ENCODE measurements around the gene SLC35E1.

DNA sequence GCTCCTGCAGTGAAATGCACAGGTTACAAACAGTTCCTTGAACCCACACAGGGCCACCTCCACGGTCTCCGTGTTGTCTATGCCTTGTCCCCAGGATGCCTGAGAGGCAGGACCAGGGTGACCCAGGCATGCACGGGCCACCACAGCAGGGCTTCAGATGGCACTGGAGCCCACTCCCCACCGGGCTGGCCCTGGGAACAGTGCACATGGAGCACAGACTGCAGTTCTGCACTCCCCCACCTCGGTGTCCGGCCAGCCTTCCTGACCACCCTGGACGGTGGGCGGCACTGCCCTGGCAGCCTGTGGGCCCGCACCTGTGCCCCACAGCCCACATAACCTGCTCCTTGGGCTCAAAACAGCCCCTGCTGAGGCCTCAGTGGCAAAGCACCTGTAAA lies 14.3 kb upstream of the SLC35E1 start:
- TF ChIP-seq EZH2 (IDR thresholded peaks at IDR 0.05) = no peak
- TF ChIP-seq, protein P1, sequence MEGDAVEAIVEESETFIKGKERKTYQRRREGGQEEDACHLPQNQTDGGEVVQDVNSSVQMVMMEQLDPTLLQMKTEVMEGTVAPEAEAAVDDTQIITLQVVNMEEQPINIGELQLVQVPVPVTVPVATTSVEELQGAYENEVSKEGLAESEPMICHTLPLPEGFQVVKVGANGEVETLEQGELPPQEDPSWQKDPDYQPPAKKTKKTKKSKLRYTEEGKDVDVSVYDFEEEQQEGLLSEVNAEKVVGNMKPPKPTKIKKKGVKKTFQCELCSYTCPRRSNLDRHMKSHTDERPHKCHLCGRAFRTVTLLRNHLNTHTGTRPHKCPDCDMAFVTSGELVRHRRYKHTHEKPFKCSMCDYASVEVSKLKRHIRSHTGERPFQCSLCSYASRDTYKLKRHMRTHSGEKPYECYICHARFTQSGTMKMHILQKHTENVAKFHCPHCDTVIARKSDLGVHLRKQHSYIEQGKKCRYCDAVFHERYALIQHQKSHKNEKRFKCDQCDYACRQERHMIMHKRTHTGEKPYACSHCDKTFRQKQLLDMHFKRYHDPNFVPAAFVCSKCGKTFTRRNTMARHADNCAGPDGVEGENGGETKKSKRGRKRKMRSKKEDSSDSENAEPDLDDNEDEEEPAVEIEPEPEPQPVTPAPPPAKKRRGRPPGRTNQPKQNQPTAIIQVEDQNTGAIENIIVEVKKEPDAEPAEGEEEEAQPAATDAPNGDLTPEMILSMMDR (IDR thresholded peaks at IDR 0.05 in 2 of 3, conservative IDR thresholded peaks at IDR 0.05 in 1 of 3; ENCODE audit: borderline replicate concordance in 1 of 3, insufficient read depth in 1 of 3, low read depth in 2 of 3, low read length in 2 of 3) = no peak
- no peak for TF ChIP-seq TCF7L2 (IDR thresholded peaks at IDR 0.05; ENCODE audit: borderline replicate concordance, extremely low read depth, insufficient read depth, insufficient read length)
- TF ChIP-seq, protein P2, sequence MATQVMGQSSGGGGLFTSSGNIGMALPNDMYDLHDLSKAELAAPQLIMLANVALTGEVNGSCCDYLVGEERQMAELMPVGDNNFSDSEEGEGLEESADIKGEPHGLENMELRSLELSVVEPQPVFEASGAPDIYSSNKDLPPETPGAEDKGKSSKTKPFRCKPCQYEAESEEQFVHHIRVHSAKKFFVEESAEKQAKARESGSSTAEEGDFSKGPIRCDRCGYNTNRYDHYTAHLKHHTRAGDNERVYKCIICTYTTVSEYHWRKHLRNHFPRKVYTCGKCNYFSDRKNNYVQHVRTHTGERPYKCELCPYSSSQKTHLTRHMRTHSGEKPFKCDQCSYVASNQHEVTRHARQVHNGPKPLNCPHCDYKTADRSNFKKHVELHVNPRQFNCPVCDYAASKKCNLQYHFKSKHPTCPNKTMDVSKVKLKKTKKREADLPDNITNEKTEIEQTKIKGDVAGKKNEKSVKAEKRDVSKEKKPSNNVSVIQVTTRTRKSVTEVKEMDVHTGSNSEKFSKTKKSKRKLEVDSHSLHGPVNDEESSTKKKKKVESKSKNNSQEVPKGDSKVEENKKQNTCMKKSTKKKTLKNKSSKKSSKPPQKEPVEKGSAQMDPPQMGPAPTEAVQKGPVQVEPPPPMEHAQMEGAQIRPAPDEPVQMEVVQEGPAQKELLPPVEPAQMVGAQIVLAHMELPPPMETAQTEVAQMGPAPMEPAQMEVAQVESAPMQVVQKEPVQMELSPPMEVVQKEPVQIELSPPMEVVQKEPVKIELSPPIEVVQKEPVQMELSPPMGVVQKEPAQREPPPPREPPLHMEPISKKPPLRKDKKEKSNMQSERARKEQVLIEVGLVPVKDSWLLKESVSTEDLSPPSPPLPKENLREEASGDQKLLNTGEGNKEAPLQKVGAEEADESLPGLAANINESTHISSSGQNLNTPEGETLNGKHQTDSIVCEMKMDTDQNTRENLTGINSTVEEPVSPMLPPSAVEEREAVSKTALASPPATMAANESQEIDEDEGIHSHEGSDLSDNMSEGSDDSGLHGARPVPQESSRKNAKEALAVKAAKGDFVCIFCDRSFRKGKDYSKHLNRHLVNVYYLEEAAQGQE (IDR thresholded peaks at IDR 0.05; ENCODE audit: low read depth) = no peak
- TF ChIP-seq SIN3A (IDR thresholded peaks at IDR 0.05; ENCODE audit: low read depth) = no peak
- no peak for TF ChIP-seq EGR1 (IDR thresholded peaks at IDR 0.05; ENCODE audit: low read depth)
- no peak for TF ChIP-seq EZH2phosphoT487 (IDR thresholded peaks at IDR 0.05; ENCODE audit: borderline replicate concordance)
- TF ChIP-seq SP1 (IDR thresholded peaks at IDR 0.05; ENCODE audit: low read depth) = no peak
- TF ChIP-seq CEBPB (IDR thresholded peaks at IDR 0.05; ENCODE audit: low read depth) = no peak
- no peak for TF ChIP-seq POLR2AphosphoS5 (IDR thresholded peaks at IDR 0.05; ENCODE audit: low read depth, low read length)
- TF ChIP-seq, protein P3, sequence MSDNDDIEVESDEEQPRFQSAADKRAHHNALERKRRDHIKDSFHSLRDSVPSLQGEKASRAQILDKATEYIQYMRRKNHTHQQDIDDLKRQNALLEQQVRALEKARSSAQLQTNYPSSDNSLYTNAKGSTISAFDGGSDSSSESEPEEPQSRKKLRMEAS (IDR thresholded peaks at IDR 0.05) = no peak
- no peak for TF ChIP-seq POLR2A (IDR thresholded peaks at IDR 0.05; ENCODE audit: borderline replicate concordance, extremely low read depth, insufficient read depth, insufficient read length)
- no peak for TF ChIP-seq SRF (IDR thresholded peaks at IDR 0.05; ENCODE audit: low read depth)
- TF ChIP-seq JUND (IDR thresholded peaks at IDR 0.05) = no peak
